ENCODE measurements around the gene KIF5A.
"Not testable (repeated sequence)": the region's sequence is repeated elsewhere in the genome, so short reads cannot be mapped to it uniquely, and the experiment has no call there.

KIF5A gene

DNA sequence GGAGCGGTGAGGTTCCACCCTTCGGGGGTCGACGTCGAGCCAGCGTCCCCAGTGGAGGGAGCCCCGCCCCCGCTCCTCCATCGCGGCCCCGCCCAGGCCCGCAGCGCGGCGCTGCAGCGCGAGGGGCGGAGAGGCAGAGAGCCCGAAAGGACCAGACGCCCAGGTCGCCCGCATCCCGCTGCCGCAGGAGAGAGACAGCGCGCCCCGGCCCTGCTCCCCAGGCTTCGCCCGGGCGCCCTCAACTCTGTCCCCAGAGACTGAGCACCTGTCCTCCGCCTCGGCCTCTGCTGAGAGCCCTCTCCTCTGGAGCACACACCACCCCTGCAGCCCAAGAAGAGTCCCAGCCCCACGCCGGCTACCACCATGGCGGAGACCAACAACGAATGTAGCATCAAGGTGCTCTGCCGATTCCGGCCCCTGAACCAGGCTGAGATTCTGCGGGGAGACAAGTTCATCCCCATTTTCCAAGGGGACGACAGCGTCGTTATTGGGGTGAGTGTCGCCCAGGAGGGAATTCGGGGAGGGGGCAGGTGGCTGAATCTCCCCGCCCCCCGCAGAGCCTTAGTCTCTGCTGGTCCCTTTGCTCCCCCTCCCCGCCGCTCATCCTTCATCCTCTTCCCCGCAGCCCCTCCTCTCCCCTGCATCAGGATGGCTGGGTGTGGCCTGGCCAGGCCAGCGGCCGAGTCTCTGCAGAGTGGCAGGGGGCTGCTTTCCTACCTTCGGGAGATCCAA, at the start of gene KIF5A:
TSS of gene KIF5A (plus strand) at position 136 of the 732 bp plus-strand sequence. CDS start at position 364, 228 bp downstream.
- no peak for DNase-seq (ENCODE audit: low spot score)

- DNase-seq (ENCODE audit: low spot score): no peak
These were observed 49.6 kb upstream of the KIF5A start for GRCh38 chr12:57500213-57500612.

DNA sequence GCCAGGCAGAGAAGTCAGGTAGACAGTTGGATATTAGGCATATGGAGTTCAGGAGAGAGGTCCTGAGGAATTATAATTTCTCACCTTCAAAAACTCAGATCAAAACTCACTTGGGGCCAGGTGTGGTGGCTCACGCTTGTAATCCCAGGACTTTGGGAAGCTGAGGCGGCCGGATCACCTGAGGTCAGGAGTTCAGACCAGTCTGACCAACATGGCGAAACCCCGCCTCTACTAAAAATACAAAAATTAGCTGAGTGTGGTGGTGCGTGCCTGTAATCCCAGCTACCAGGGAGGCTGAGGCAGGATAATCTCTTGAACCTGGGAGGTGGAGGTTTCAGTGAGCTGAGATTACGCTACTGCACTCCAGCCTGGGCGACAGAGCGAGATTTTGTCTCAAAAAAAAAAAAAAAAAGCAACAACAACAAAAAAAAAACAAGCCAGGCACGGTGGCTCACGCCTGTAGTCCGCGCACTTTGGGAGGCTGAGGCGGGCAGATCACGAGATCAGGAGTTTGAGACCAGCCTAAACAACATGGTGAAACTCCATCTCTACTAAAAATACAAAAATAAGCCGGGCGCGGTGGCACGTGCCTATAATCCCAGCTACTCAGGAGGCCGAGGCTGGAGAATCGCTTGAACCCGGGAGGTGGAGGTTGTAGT, 47.4 kb upstream of the KIF5A start:
- not testable (repeated sequence) for DNase-seq (ENCODE audit: low spot score)

DNA sequence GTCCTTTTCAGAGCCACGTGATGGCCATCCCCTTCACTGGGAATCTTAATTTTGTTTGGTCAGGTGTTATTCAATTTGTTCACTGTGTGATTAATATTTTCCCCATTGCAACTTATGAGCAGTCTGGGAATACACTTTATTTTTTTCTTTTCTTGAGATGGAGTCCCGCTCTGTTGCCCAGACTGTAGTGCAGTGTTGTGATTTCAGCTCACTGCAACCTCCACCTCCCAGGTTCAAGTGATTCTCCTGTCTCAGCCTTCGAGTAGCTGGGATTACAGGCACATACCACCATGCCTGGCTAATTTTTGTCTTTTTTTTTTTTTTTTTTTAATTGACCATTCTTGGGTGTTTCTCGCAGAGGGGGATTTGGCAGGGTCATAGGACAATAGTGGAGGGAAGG, 43.3 kb upstream of the KIF5A start:
- not testable (repeated sequence) for DNase-seq (ENCODE audit: low spot score)

- not testable (repeated sequence) for DNase-seq (ENCODE audit: low spot score)
These were observed 42.0 kb upstream of the KIF5A start for GRCh38 chr12:57507796-57508195.

DNA sequence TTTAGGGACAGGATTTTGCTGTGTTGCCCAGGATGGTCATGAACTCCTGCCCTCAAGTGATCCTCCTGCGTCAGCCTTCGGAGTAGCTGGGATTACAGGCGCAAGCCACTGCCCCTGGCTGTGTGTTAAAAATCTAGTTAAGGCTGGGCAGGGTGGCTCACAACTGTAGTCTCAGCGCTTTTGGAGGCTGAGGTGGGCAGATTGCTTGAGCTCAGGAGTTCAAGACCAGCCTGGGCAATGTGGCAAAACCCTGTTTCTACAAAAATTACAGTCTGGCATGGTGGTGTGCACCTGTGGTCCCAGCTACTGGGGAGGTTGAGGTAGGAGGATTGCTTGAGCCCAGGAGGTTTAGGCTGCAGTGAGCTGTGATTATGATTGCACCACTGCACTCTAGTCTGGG, 38.7 kb upstream of the KIF5A start:
- no peak for DNase-seq (ENCODE audit: low spot score)

DNA sequence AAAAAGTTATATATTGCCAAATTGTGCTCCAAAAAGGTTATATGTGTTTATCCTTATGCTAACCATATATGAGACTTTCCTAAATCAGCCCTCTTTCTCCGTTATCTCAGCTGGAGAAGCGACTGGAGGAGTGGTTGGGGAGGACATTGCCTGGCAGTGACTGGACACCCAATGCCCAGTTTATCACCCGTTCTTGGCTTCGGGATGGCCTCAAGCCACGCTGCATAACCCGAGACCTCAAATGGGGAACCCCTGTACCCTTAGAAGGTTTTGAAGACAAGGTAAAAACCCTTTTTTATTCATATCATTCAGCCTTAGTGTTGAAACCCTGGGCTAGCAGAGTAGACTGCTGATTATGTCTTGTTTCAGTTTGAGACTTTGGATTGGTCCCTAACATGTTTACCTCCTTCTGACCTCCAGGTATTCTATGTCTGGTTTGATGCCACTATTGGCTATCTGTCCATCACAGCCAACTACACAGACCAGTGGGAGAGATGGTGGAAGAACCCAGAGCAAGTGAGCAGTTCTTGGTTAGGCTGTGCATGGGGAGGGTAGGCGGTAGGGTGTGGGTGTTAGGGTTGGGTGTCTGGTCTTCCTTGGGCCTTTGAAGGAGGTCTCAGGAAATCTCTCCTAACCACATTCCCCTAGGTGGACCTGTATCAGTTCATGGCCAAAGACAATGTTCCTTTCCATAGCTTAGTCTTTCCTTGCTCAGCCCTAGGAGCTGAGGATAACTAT, 38.1 kb upstream of the KIF5A start:
- no peak for DNase-seq (ENCODE audit: low spot score)

GRCh38 chr12:57512665-57513064, 37.2 kb upstream of the KIF5A start:
- no peak for DNase-seq (ENCODE audit: low spot score)

DNA sequence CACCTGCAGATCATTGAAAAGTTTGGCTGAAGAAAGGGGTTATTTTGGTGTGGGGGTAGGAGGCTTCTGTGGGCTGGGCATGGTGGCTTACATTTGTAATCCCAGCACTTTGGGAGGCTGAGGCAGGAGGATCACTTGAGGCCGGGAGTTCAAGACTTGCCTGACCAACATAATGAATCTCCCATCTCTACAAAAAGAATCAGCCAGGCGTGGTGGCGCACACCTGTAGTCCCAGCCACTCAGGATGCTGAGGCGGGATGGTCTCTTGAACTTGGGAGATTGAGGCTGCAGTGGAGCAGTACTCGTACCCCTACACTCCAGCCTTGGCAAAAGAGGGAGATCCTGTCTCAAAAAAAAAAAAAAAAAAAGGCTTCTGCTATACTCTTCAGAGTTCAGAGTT, 36.6 kb upstream of the KIF5A start:
- DNase-seq (ENCODE audit: low spot score): no peak

DNA sequence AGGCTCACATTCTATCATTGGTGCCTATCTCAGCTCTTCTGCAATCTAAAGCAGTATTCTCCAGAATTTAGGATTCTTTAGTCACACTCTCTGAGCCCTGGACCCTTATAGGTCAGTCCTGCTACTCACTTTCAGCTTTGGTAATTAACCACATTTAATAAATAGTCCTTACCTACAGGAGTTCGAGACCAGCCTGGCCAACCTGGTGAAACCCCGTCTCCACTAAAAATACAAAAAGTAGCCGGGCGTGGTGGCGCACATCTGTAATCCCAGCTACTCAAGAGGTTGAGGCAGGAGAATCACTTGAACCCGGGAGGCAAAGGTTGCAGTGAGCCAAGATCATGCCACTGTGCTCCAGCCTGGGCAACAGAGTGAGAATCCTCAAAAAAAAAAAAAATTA, 36.2 kb upstream of the KIF5A start:
- DNase-seq (ENCODE audit: low spot score): not testable (repeated sequence)

DNA sequence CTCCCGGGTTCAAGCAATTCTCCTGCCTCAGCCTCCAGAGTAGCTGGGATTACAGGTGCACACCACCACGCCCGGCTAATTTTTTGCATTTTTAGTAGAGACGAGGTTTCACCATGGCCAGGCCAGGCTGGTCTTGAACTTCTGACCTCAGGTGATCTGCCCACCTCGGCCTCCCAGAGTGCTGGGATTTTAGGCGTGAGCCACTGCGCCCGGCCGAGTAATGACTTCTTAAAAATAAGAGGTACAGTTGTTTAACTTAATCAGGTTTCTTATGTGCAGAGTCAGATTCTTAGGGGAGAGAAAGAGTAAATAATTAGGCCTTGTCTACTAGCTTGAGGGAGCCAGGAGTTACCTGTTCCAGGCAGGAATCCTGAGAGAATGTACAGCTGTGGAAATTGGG, 35.6 kb upstream of the KIF5A start:
- DNase-seq (ENCODE audit: low spot score): not testable (repeated sequence)

- DNase-seq (ENCODE audit: low spot score): no peak
These were observed 35.0 kb upstream of the KIF5A start for GRCh38 chr12:57514720-57515407.

DNA sequence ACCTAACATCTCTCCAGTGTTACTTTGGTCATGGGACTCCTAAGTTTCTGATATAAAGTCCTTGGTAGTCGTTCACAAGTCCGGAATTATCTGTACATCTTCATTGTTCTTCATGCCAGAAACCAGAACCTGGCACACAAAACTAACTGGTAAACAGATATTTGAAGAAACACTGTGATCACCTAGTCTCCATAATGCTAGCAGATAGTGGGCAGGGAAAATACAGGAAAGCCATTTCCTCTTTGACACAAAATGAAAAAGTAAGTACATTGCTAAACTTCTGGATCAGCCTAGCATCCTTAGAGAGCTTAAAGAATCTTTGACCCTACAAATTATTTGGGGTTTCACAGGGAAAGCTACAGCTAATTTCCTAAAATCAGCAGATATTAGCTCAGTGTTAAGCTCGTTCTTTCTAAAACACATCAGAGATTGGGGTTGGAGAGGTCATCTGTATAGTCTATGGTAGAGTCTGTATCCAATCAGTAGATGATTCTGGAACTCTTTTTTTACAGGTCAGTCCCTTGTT, 34.4 kb upstream of the KIF5A start:
- DNase-seq (ENCODE audit: low spot score): no peak

GRCh38 chr12:57515934-57516541, 33.8 kb upstream of the KIF5A start:
- no peak for DNase-seq (ENCODE audit: low spot score)

DNA sequence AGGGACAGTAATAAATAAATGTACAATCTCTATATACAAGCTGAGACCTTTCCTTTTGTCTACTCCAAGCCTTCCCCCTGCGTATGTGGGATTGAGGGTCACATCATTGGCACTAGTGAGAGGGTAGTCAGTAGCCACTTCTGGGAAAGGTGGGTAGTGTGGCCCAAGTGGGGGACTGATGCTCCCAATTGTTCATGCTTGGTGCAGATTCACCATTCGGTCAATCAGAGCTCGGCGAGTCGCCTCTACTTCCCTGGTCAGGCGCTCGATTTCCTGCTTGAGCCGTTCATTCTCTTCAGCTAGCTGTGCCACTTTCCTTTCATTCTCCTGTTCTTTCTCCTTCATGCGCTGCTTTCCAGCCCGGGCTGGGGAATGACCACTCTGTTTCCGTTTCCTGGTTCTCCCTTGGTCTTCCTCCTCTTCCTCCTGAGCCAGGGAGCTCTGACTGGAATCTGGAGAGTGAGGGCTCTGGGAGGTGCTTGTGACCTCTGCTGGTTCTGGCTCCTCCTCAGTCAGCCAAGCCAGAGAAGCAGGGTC, 33.2 kb upstream of the KIF5A start:
- DNase-seq (ENCODE audit: low spot score): no peak

DNA sequence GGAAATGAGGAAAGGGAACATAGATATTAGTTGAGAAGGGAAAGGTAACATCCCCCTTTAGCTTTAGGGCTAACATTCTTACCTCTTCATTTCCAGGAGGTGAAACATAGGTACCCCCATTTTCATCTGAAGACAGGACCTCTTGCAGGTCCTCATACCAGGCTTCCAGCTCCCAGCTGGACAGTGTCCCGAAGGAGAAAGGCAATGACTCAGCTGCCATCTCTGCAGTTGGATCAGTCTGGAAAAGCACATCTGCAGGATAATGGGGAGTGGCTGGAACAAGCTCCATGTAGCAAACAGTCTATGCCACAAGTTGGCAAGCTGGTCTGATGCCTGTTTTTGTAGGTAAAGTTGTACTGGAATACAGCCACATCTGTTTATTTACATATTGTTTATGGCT, 32.7 kb upstream of the KIF5A start:
- no peak for DNase-seq (ENCODE audit: low spot score)

- DNase-seq (ENCODE audit: low spot score): not testable (repeated sequence)
These were observed 32.1 kb upstream of the KIF5A start for GRCh38 chr12:57517718-57518117.

DNA sequence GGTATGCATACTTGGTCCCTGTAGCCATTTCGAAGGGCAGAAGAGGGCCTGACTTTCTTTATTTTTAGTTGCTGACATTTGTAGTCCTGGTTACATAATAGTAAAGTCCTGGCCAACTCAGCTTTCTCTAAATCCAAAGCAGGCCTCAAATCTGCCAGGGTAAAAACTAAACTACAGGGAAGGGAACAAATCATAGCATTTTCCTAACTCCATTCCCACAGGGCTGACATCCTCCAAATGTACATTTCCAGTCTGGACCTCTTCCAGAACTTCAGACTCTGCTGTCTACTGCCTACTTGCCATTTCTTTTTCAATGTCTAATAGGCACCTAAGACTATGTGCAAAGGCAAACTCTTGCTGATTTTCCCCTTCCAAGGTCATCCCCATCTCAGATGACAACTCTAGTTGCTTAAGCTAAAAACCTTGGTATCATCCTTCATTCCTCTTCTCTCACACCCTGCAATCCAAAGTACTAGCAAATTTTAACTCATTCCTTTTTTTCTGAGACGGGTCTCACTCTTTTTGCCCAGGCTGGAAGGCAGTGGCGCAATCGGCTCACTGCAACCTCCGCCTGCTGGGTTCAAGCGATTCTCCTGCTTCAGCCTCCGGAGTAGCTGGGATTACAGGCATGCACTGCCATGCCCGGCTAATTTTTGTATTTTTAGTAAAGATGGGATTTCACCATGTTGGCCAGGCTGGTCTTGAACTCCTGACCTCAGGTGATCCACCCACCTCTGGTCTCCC, 31.5 kb upstream of the KIF5A start:
- no peak for DNase-seq (ENCODE audit: low spot score)

- no peak for DNase-seq (ENCODE audit: low spot score)
These were observed 30.7 kb upstream of the KIF5A start for GRCh38 chr12:57518920-57519795.

DNA sequence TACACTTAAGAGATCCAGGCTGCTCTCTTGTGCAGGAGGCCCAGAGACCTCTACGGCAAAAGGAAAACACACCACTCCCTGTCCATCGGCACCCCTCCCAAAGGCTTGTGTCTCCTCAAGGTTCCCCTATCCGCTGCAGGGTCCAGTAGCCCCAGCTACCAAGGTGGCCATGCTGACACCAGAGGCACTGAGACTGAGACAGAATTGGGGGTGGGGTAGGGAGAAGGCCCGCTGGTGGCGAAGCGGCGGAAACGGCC, 30.1 kb upstream of the KIF5A start:
- DNase-seq (ENCODE audit: low spot score): no peak
